DOHH2 (cell line): ENCODE measurements around the gene GSS.

Source experiments
- H3F3A ChIP-seq: fragments of 200-600 bp; sonication (generic), shearing (Covaris generic); 2 replicates; pipeline ENCODE4 v1.6.0; 2016; ENCODE audit warnings: antibody characterized with exemption, mild to moderate bottlenecking; ENCODE audit not compliant: control insufficient read depth, insufficient read depth
- H3K27ac ChIP-seq: fragments of 200-600 bp; sonication (generic); 2 replicates; pipeline ENCODE4 v1.5.1; 2014; ENCODE audit warnings: low read depth, mild to moderate bottlenecking, low read length, moderate library complexity
- H3K27me3 ChIP-seq: fragments of 200-600 bp; sonication (generic); 2 replicates; pipeline ENCODE4 v1.6.1; 2014; ENCODE audit warnings: mild to moderate bottlenecking, low read length, mixed read lengths; ENCODE audit not compliant: control insufficient read depth
- H3K36me3 ChIP-seq: fragments of 200-600 bp; sonication (generic); 2 replicates; pipeline ENCODE4 v1.6.1; 2014; ENCODE audit warnings: mild to moderate bottlenecking, low read length, moderate library complexity, mixed read lengths; ENCODE audit not compliant: control insufficient read depth
- H3K4me1 ChIP-seq: fragments of 200-600 bp; sonication (generic); 2 replicates; pipeline ENCODE4 v1.6.1; 2014; ENCODE audit warnings: mild to moderate bottlenecking, low read length, mixed read lengths; ENCODE audit not compliant: control insufficient read depth
- H3K4me2 ChIP-seq: fragments of 200-600 bp; sonication (generic); 2 replicates; pipeline ENCODE4 v1.6.0; 2014; ENCODE audit warnings: mild to moderate bottlenecking, low read length, moderate library complexity
- H3K4me3 ChIP-seq: fragments of 200-600 bp; sonication (generic); 2 replicates; pipeline ENCODE4 v1.5.1; 2014; ENCODE audit warnings: mild to moderate bottlenecking, low read length, mixed read lengths
- H3K79me2 ChIP-seq: fragments of 200-600 bp; sonication (generic); 2 replicates; pipeline ENCODE4 v1.6.1; 2014; ENCODE audit warnings: mild to moderate bottlenecking, low read length, mixed read lengths; ENCODE audit not compliant: control insufficient read depth
- H3K9me2 ChIP-seq: fragments of 200-600 bp; sonication (generic); replicated peaks from 2 replicates; pipeline ENCODE4 v1.6.1; 2014; ENCODE audit warnings: mild to moderate bottlenecking, low read length, mixed read lengths; ENCODE audit not compliant: control insufficient read depth
- H3K9me3 ChIP-seq: fragments of 200-600 bp; sonication (generic); 2 replicates; pipeline ENCODE4 v1.6.1; 2014; ENCODE audit warnings: antibody characterized with exemption, low read length, mixed read lengths; ENCODE audit not compliant: control insufficient read depth, insufficient read depth
- H4K20me1 ChIP-seq: fragments of 200-600 bp; sonication (generic); 2 replicates; pipeline ENCODE4 v1.6.0; 2014; ENCODE audit warnings: low read depth, mild to moderate bottlenecking, antibody characterized with exemption, low read length, moderate library complexity; ENCODE audit not compliant: control insufficient read depth, insufficient read depth
- EZH2phosphoT487 ChIP-seq: fragments of 200-600 bp; sonication (generic); IDR thresholded peaks from 2 replicates; pipeline ENCODE4 v1.6.1; 2017; ENCODE audit warnings: borderline replicate concordance, mild to moderate bottlenecking, antibody characterized with exemption, low read length, moderate library complexity, mixed read lengths
- TF ChIP-seq, protein P1 (sequence below): fragments of 200-600 bp; sonication (generic); IDR thresholded peaks from one replicate; pipeline ENCODE4 v1.5.1; 2014; ENCODE audit warnings: antibody characterized with exemption, mild to moderate bottlenecking, low read depth, low read length; ENCODE audit not compliant: poor library complexity, severe bottlenecking

Gene GSS

DNA sequence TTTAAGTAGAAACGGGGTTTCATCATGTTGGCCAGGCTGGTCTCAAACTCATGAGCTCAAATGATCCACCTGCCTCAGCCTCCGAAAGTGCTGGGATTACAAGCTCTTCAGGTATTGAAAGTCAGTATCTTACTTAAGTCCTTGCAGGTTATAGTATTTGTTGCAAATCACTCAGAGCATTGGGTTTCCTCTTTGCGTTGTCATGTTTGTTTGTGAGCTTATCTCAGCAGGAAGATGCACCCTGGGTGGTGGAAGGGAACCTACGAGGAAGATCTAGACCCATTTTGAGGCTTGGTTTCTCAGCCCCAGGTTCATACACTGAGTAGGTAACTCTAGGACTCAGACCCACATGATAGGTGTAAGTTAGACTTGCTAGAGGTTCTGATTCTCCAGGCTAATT lies 18.6 kb upstream of the GSS start:
- H4K20me1 ChIP-seq = no peaks in the 10 kb centered on the region

DNA sequence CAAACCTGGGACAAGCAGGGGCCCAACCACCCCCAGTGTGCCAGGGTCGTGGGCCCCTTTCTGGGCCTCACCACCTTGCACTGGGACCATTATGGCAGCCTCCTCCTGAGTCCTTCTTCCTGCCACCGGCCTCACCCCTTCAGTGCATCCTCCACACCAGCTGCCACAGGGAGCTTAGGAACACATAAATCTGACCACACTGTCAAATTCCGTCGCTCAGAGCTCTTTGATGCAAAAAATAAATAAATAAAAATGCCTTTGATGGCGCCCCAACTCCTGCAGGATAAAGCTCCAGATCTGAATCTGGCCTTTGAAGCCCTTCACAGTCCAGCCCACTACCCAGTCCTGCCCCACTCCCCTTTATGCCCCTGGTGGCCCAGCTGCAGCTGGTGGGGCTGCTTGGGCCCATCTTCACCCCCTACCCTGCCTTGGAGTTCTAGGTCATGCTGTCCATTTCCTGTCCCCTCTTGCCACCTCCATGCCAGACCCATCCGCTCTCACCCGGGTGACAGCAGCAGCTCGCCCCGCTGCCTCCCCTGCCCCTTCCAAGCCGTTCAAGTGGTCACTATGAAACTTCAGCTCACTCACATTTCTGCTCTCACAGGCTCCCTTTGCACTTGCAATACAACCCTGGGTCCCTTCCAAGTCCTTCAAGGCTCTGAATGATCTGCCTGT lies 16.1 kb upstream of the GSS start:
- Histone ChIP-seq H3K4me1 (no peaks in the 10 kb centered on the region), H3K36me3 (no peaks in the 10 kb centered on the region), H3K4me3 (no peak overlapping the region), H4K20me1 (no peaks in the 10 kb centered on the region), H3F3A (no peaks in the 10 kb centered on the region), H3K9me3 (no peaks in the 10 kb centered on the region), H3K4me2 (no peak overlapping the region), H3K27ac (no peak overlapping the region), H3K27me3 (no peaks in the 10 kb centered on the region), H3K9me2 (no peaks in the 10 kb centered on the region), H3K79me2 (no peaks in the 10 kb centered on the region)
- TF ChIP-seq EZH2phosphoT487 = no peak
- TF ChIP-seq, protein P1, sequence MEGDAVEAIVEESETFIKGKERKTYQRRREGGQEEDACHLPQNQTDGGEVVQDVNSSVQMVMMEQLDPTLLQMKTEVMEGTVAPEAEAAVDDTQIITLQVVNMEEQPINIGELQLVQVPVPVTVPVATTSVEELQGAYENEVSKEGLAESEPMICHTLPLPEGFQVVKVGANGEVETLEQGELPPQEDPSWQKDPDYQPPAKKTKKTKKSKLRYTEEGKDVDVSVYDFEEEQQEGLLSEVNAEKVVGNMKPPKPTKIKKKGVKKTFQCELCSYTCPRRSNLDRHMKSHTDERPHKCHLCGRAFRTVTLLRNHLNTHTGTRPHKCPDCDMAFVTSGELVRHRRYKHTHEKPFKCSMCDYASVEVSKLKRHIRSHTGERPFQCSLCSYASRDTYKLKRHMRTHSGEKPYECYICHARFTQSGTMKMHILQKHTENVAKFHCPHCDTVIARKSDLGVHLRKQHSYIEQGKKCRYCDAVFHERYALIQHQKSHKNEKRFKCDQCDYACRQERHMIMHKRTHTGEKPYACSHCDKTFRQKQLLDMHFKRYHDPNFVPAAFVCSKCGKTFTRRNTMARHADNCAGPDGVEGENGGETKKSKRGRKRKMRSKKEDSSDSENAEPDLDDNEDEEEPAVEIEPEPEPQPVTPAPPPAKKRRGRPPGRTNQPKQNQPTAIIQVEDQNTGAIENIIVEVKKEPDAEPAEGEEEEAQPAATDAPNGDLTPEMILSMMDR = no peak

More for the DNA sequence above, 18.6 kb upstream of the GSS start:
- Histone ChIP-seq H3K27ac (no peak overlapping the region), H3F3A (no peaks in the 10 kb centered on the region), H3K79me2 (no peaks in the 10 kb centered on the region), H3K9me2 (no peaks in the 10 kb centered on the region), H3K36me3 (no peaks in the 10 kb centered on the region), H3K9me3 (no peaks in the 10 kb centered on the region), H3K4me1 (no peaks in the 10 kb centered on the region), H3K4me2 (no peak overlapping the region), H3K27me3 (no peaks in the 10 kb centered on the region), H3K4me3 (no peak overlapping the region)
- TF ChIP-seq EZH2phosphoT487 = no peak
- TF ChIP-seq, protein P1 = no peak

DNA sequence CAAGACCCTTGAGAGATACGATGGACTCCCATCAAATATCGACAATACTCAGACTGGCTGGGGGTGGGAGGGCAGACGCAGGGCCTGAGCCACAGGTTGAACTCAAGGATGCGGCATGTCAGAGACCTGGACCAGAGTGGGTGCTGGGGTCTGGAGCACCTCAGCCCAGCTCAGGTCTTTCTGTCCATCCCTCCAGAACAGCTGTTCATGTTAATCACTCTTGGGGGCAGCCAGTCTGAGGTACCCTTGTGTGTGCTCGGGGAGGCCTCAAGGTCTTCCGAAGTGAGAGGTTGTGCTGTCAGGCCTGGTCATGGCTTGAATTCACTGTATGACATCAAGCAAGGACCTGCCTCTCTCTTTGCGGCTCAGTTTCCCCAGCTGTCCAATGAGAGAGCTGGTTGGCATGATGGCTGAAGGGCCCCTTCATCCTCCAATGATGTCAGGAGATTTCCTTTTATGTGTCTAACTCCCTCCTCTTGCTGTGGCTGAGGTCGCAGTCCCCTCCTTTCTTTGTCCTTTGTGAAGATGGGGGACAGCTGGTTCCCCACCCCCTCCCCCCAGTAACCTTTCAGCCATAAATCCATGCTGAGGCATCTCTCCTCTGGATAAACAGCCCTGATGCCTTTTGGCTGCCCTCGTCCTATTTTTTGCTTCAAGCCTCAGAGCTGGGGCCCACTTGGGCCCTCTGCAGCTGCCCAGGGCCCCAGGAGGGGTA lies 15.4 kb upstream of the GSS start:
- no peak overlapping the region for H3K4me2 ChIP-seq
- no peaks in the 10 kb centered on the region for H3K9me2 ChIP-seq
- no peaks in the 10 kb centered on the region for H3K36me3 ChIP-seq
- TF ChIP-seq, protein P1 = no peak
- TF ChIP-seq EZH2phosphoT487 = no peak
- no peaks in the 10 kb centered on the region for H3F3A ChIP-seq
- no peaks in the 10 kb centered on the region for H4K20me1 ChIP-seq
- H3K9me3 ChIP-seq = no peaks in the 10 kb centered on the region
- H3K27ac ChIP-seq = no peak overlapping the region
- no peak overlapping the region for H3K4me3 ChIP-seq
- no peaks in the 10 kb centered on the region for H3K79me2 ChIP-seq
- H3K27me3 ChIP-seq = no peaks in the 10 kb centered on the region
- H3K4me1 ChIP-seq = no peaks in the 10 kb centered on the region
